IPS-11a (cell line): Measurements from ENCODE around the gene ZNF763.
A peak's percentile ranks its signal among the peaks of the same experiment; 100 is the strongest.
"Not testable (repeated sequence)": the region's sequence is repeated elsewhere in the genome, so short reads cannot be mapped to it uniquely, and the experiment has no call there.

Source experiments
- H3K4me3 ChIP-seq: one replicate; pipeline ENCODE4 v1.5.1; 2013; ENCODE audit warnings: low read depth, low read length, control low read depth

Gene ZNF763

GRCh38 chr19:11964858-11965645 lies at the start of gene ZNF763:
ZNF763 (plus strand) TSS chr19:11965040; CDS start chr19:11965209, 169 bp downstream.
- H3K4me3 ChIP-seq = peak within 1 kb of the TSS; percentile 62

- H3K4me3 ChIP-seq = no peak overlapping the region
These were observed 42.9 kb upstream of the ZNF763 start for GRCh38 chr19:11921852-11922495.

- peak within 1 kb of the TSS; percentile 84 for H3K4me3 ChIP-seq
These were observed 39.8 kb upstream of the ZNF763 start, which contains the start of gene ZNF700 for GRCh38 chr19:11924886-11925650. ZNF700 (plus strand) TSS chr19:11925107; CDS start chr19:11925211, 104 bp downstream.

GRCh38 chr19:11925651-11926187 lies 39.1 kb upstream of the ZNF763 start:
- peak overlapping the region; percentile 84 for H3K4me3 ChIP-seq

GRCh38 chr19:11927227-11927626 lies 37.6 kb upstream of the ZNF763 start:
- H3K4me3 ChIP-seq = no peak overlapping the region

- H3K4me3 ChIP-seq = no peak overlapping the region
These were observed 33.8 kb upstream of the ZNF763 start for GRCh38 chr19:11931051-11931450.

- H3K4me3 ChIP-seq = no peak overlapping the region
These were observed 33.3 kb upstream of the ZNF763 start for GRCh38 chr19:11931513-11931912.

- not testable (repeated sequence) for H3K4me3 ChIP-seq
These were observed 29.0 kb upstream of the ZNF763 start for GRCh38 chr19:11935829-11936228.

- not testable (repeated sequence) for H3K4me3 ChIP-seq
These were observed 26.5 kb upstream of the ZNF763 start for GRCh38 chr19:11938383-11938782.

GRCh38 chr19:11941361-11941887 lies 23.4 kb upstream of the ZNF763 start:
- H3K4me3 ChIP-seq = not testable (repeated sequence)

GRCh38 chr19:11942008-11942842 lies 22.6 kb upstream of the ZNF763 start:
- H3K4me3 ChIP-seq = no peak overlapping the region

- H3K4me3 ChIP-seq = no peak overlapping the region
These were observed 22.1 kb upstream of the ZNF763 start for GRCh38 chr19:11942843-11943108.

GRCh38 chr19:11944656-11945055 lies 20.2 kb upstream of the ZNF763 start:
- no peak overlapping the region for H3K4me3 ChIP-seq

- no peak overlapping the region for H3K4me3 ChIP-seq
These were observed 16.2 kb upstream of the ZNF763 start for GRCh38 chr19:11948646-11949045.

GRCh38 chr19:11949201-11949600 lies 15.6 kb upstream of the ZNF763 start:
- H3K4me3 ChIP-seq = no peak overlapping the region

- H3K4me3 ChIP-seq = not testable (repeated sequence)
These were observed 15.2 kb upstream of the ZNF763 start for GRCh38 chr19:11949614-11950080.

- H3K4me3 ChIP-seq = no peak overlapping the region
These were observed 14.5 kb upstream of the ZNF763 start for GRCh38 chr19:11950312-11950711.

GRCh38 chr19:11963566-11964355 lies 1.1 kb upstream of the ZNF763 start:
- H3K4me3 ChIP-seq = no peak overlapping the region

GRCh38 chr19:11964496-11964857 lies 363 bp upstream of the ZNF763 start:
- peak overlapping the region; percentile 62 for H3K4me3 ChIP-seq

- H3K4me3 ChIP-seq = no peak overlapping the region
These were observed 5.3 kb downstream of the ZNF763 start for GRCh38 chr19:11970174-11970573.
